Measurements from ENCODE around the gene PANK1. TPM values are rescaled to one million over a fixed set of nuclear protein-coding genes. Genes with fewer than 3 reads are reported as not detected.

Gene PANK1
- total and polyA plus RNA-seq, 2 of the 4 experiments (the other 2 are of a cell fraction), result 3.0 to 8.8 TPM

- Histone ChIP-seq H3K23ac (ENCODE audit: low read depth, low read length) (no peak overlapping the region), H2BK120ac (ENCODE audit: low read depth, low read length) (no peak overlapping the region), H2AK5ac (ENCODE audit: low read depth, low read length) (no peak overlapping the region), H3K14ac (replicated peaks; ENCODE audit: low read depth, low read length) (no peak overlapping the region), H2BK15ac (ENCODE audit: low read depth, low read length) (no peak overlapping the region), H2AK9ac (replicated peaks; ENCODE audit: low read depth, low read length, poor library complexity) (no peak overlapping the region), H3K9ac (ENCODE audit: low read depth, low read length) (no peak overlapping the region), H3K36me3 (ENCODE audit: control insufficient read depth, insufficient read depth, low read length) (no peaks in the 10 kb centered on the region), H4K8ac (ENCODE audit: low read depth in 2 of 2, low read length in 2 of 2) (no peak overlapping the region), H4K20me1 (ENCODE audit: insufficient read depth, low read length) (no peaks in the 10 kb centered on the region; the same call in 1 of the 2 replicates), H4K5ac (ENCODE audit: low read depth, low read length) (no peak overlapping the region), H3K27ac (ENCODE audit: insufficient read depth, low read length) (no peak overlapping the region), H3K9me3 (ENCODE audit: control insufficient read depth, insufficient read depth, low read length) (no peaks in the 10 kb centered on the region), H3K4ac (ENCODE audit: low read depth, low read length) (no peak overlapping the region), H2BK20ac (ENCODE audit: low read depth, low read length) (no peak overlapping the region), H3K79me1 (ENCODE audit: low read depth in 1 of 2, low read length in 2 of 2) (peaks cover 22 to 48% of the 10 kb centered on the region in 2 experiments), H3K56ac (ENCODE audit: extremely low read depth, insufficient read depth, low read length) (no peak overlapping the region), H3K18ac (ENCODE audit: low read depth, low read length) (no peak overlapping the region), H4K91ac (ENCODE audit: insufficient read depth, low read depth, low read length) (no peak overlapping the region), H3K27me3 (ENCODE audit: control insufficient read depth, insufficient read depth, low read length) (no peaks in the 10 kb centered on the region), H3K4me3 (ENCODE audit: insufficient read depth, low read depth, low read length) (no peak overlapping the region), H3K4me2 (ENCODE audit: low read depth, low read length) (no peak overlapping the region), H2AFZ (replicated peaks; ENCODE audit: low read length, poor library complexity) (no peak overlapping the region), H3K9me1 (ENCODE audit: insufficient read depth, low read length) (no peaks in the 10 kb centered on the region; the same call in 1 of the 2 replicates), H2BK5ac (ENCODE audit: low read depth, low read length, poor library complexity, severe bottlenecking) (no peak overlapping the region), H3K4me1 (ENCODE audit: control insufficient read depth, insufficient read depth, low read length) (peaks cover 2% of the 10 kb centered on the region; the same call in 1 of the 2 replicates)
- in situ Hi-C loops (cut with MboI; ENCODE audit: low sequenced_read_pairs), result no loop called here
- CTCF ChIA-PET, result no interaction called here
- TF ChIP-seq FOS (IDR thresholded peaks at IDR 0.05; ENCODE audit: low read depth, low read length) (no peak), POLR2A (IDR thresholded peaks at IDR 0.05; ENCODE audit: low read depth, low read length) (no peak)
- no peak for DNase-seq
- 100% methylated on average over 3 of the region's 7 CpGs; no CpG with 5 or more reads in 1 of the 2 experiments for WGBS, 2 experiments (ENCODE audit: extremely low coverage in 2 of 2, insufficient read length in 1 of 2)
- intact Hi-C loops (cut with micrococcal nuclease), result no loop called here
- dilution Hi-C loops (cut with HindIII; ENCODE audit: low sequenced_read_pairs, unreplicated experiment), result no loop called here
- no peak for ATAC-seq (ENCODE audit: low read depth)
- no TSS peak for BruUV-seq (replicated peaks)
- POLR2A ChIA-PET (ENCODE audit: unreplicated experiment), result no interaction called here
Observed at GRCh38 chr10:89637113-89637512, 7.9 kb downstream of the PANK1 start.

Data from IMR-90 (cell line).